NCI-H1436 treated with DMSO at 0.1 percent for 48 hours (cell line): ENCODE data around the gene ARL15.

ENCODE experiments used
- DNase-seq: peaks from one replicate; lab custom pipeline; 2025; lab: John Stamatoyannopoulos, UW

Gene ARL15

GRCh38 chr5:54282876-54283275 lies 27.5 kb downstream of the ARL15 start:
- no peak for DNase-seq

GRCh38 chr5:54281960-54282692 lies 28.2 kb downstream of the ARL15 start:
- DNase-seq: no peak

GRCh38 chr5:54279960-54280359 lies 30.4 kb downstream of the ARL15 start:
- no peak for DNase-seq

- no peak for DNase-seq
Observed at GRCh38 chr5:54278979-54279717, 31.2 kb downstream of the ARL15 start.

GRCh38 chr5:54278036-54278830 lies 32.1 kb downstream of the ARL15 start:
- no peak for DNase-seq

- no peak for DNase-seq
Observed at GRCh38 chr5:54276048-54276447, 34.3 kb downstream of the ARL15 start.

- no peak for DNase-seq
Observed at GRCh38 chr5:54275361-54275760, 35.0 kb downstream of the ARL15 start.

- DNase-seq: no peak
Observed at GRCh38 chr5:54274944-54275343, 35.4 kb downstream of the ARL15 start.

- DNase-seq: no peak
Observed at GRCh38 chr5:54273715-54274114, 36.7 kb downstream of the ARL15 start.

- no peak for DNase-seq
Observed at GRCh38 chr5:54272746-54273145, 37.6 kb downstream of the ARL15 start.

GRCh38 chr5:54270326-54270725 lies 40.0 kb downstream of the ARL15 start:
- DNase-seq: no peak

GRCh38 chr5:54264574-54264973 lies 45.8 kb downstream of the ARL15 start:
- no peak for DNase-seq

GRCh38 chr5:54263447-54263846 lies 46.9 kb downstream of the ARL15 start:
- DNase-seq: no peak

GRCh38 chr5:54261596-54261995 lies 48.8 kb downstream of the ARL15 start:
- no peak for DNase-seq

- DNase-seq: no peak
Observed at GRCh38 chr5:54259981-54260380, 50.4 kb downstream of the ARL15 start.

- DNase-seq: no peak
Observed at GRCh38 chr5:54259090-54259489, 51.3 kb downstream of the ARL15 start.

GRCh38 chr5:54257366-54258118 lies 52.8 kb downstream of the ARL15 start:
- no peak for DNase-seq

- no peak for DNase-seq
Observed at GRCh38 chr5:54254482-54255198, 55.7 kb downstream of the ARL15 start.

- no peak for DNase-seq
Observed at GRCh38 chr5:54251981-54252380, 58.4 kb downstream of the ARL15 start.

- DNase-seq: no peak
Observed at GRCh38 chr5:54249210-54250028, 61.0 kb downstream of the ARL15 start.
